Adrenal gland (tissue), 5 donors: ENCODE results near the gene KCNIP3.

ENCODE experiments used
- CTCF ChIP-seq, 6 experiments: fragments of 450-650 bp in 4 of 6; fragments of 200-600 bp in 2 of 6; sonication (generic) in 1 of 6; IDR thresholded peaks; 1 replicate in 5 of 6; 2 replicates in 1 of 6; pipeline versions ENCODE4 v1.5.1 to v1.8.0; 2016 to 2021; ENCODE audit warnings: antibody characterized with exemption in 6 of 6, mild to moderate bottlenecking in 2 of 6, moderate library complexity in 1 of 6
- POLR2A ChIP-seq, 2 donors: fragments of 450-650 bp; IDR thresholded peaks; one replicate each; pipeline ENCODE4 v1.6.1; 2017; ENCODE audit warnings: antibody characterized with exemption in 2 of 2, mild to moderate bottlenecking in 2 of 2, moderate library complexity in 1 of 2
- donor health status: DM: no; HTN: no; CAD: no.

GRCh38 chr2:95375532-95376150 is 78.5 kb downstream of the KCNIP3 start:
- TF ChIP-seq CTCF (IDR thresholded peaks at IDR 0.05) (no peak), POLR2A (IDR thresholded peaks at IDR 0.05) (no peak)
